Bronchial epithelial cell (primary cell): ENCODE data around the gene APBB2. TPM values are rescaled to one million over a fixed set of nuclear protein-coding genes. Genes with fewer than 3 reads are reported as not detected.

ENCODE experiments used
- DNase-seq: peaks from one replicate; pipeline ENCODE4 v3.0.0-alpha.2; 2010; ENCODE audit warnings: low read depth
- FAIRE-seq: peaks from 2 replicates; lab custom pipeline; 2011; peaks lifted over from hg19 to GRCh38; lab: Jason Lieb, UNC
- H3K27me3 ChIP-seq: 2 replicates; pipeline ENCODE4 v1.5.1; 2011; ENCODE audit warnings: low read length; ENCODE audit not compliant: control insufficient read depth, insufficient read depth
- H3K36me3 ChIP-seq: 2 replicates; pipeline ENCODE4 v1.5.1; 2011; ENCODE audit warnings: low read length; ENCODE audit not compliant: control insufficient read depth, insufficient read depth
- H3K4me3 ChIP-seq: 2 replicates; pipeline ENCODE4 v1.5.1; 2011; ENCODE audit warnings: mild to moderate bottlenecking, low read depth, low read length, control low read depth
- CTCF ChIP-seq: IDR thresholded peaks from 2 replicates; pipeline ENCODE4 v1.5.1; 2011; ENCODE audit warnings: mild to moderate bottlenecking, moderate library complexity, low read length, control low read depth, inconsistent platforms; ENCODE audit not compliant: insufficient read depth, severe bottlenecking
- total RNA-seq: library from RNA; depleted of rRNA; stranded (reverse); fragments of >200 nt; gene quantifications from 2 replicates; pipeline ENCODE4 v1.2.1, GENCODE V29; 2014

Gene APBB2
- total RNA-seq, 1 donor from 2014 or later, result 39.2 TPM

- H3K27me3 ChIP-seq, result no peaks in the 10 kb centered on the region
- H3K4me3 ChIP-seq, result no peak overlapping the region
- FAIRE-seq (no peak), DNase-seq (no peak)
- no peaks in the 10 kb centered on the region for H3K36me3 ChIP-seq
- no peak for TF ChIP-seq CTCF
Measured at GRCh38 chr4:41236508-41236907, 22.2 kb upstream of the APBB2 start.

DNA sequence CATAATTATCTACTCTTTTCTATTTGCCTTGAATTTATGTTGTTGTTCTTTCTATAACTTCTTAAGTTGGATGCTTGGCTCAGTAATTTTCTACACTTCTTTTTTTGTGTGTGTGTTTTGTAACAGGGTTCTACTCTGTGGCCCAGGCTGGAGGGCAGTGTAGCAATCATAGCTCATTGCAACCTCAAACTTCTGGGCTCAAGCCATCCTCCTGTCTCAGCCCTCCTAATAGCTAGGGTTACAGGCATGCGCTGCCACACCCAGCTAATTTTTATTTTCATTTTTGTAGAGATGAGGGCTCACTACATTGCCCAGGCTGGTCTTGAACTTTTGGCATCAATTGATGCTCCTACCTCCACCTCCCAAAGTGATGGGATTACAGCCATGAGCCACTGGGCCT is 21.7 kb upstream of the APBB2 start:
- TF ChIP-seq CTCF, result no peak
- no peaks in the 10 kb centered on the region for H3K27me3 ChIP-seq
- no peak for DNase-seq
- no peak for FAIRE-seq
- H3K4me3 ChIP-seq, result no peak overlapping the region
- H3K36me3 ChIP-seq, result no peaks in the 10 kb centered on the region

GRCh38 chr4:41232856-41233255 is 18.5 kb upstream of the APBB2 start:
- TF ChIP-seq CTCF, result no peak
- DNase-seq, result no peak
- no peak for FAIRE-seq
- Histone ChIP-seq H3K36me3 (no peaks in the 10 kb centered on the region), H3K4me3 (no peak overlapping the region), H3K27me3 (no peaks in the 10 kb centered on the region)

DNA sequence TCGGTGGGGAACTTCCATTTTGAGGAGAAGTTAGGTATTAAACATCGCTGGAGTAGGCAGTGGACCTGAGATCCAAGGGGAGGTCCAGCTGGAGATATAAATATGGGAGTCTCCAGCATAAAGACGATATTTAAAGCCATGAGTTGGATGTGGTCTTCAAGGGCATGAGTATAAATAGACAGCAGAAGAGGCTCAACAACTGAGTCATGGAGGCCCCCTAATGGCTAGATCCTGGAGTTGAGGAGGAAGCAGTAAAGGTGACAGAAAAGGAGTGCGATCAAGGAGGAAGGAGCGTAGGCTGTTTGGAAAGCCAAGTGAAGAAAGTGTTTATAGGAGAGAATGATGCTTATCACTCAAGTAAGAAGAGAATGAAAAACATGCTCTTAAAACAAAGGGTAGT is 18.1 kb upstream of the APBB2 start:
- no peak for DNase-seq
- H3K27me3 ChIP-seq, result no peaks in the 10 kb centered on the region
- no peak for TF ChIP-seq CTCF
- no peak for FAIRE-seq
- no peak overlapping the region for H3K4me3 ChIP-seq
- H3K36me3 ChIP-seq, result no peaks in the 10 kb centered on the region

DNA sequence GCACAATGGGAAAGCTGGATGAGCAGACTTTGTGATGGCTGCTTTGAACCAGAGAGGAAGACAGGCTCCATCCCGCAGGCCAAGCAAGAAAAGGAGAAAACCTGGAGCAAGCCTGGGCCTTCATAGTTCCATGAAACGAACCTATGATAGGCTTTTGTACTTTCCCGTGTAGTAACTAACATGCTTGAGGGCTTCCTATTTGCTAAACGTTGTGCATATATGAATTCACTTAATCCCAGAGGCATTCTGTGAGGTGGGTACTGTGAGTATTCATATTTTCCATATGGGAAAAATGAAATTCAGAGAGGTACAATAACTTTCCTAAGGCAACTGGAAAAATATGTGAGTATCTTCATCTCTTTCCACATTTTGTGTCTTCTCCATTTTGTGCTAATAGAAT is 13.6 kb upstream of the APBB2 start:
- DNase-seq (no peak), FAIRE-seq (no peak)
- TF ChIP-seq CTCF, result no peak
- Histone ChIP-seq H3K27me3 (no peaks in the 10 kb centered on the region), H3K36me3 (no peaks in the 10 kb centered on the region), H3K4me3 (no peak overlapping the region)

DNA sequence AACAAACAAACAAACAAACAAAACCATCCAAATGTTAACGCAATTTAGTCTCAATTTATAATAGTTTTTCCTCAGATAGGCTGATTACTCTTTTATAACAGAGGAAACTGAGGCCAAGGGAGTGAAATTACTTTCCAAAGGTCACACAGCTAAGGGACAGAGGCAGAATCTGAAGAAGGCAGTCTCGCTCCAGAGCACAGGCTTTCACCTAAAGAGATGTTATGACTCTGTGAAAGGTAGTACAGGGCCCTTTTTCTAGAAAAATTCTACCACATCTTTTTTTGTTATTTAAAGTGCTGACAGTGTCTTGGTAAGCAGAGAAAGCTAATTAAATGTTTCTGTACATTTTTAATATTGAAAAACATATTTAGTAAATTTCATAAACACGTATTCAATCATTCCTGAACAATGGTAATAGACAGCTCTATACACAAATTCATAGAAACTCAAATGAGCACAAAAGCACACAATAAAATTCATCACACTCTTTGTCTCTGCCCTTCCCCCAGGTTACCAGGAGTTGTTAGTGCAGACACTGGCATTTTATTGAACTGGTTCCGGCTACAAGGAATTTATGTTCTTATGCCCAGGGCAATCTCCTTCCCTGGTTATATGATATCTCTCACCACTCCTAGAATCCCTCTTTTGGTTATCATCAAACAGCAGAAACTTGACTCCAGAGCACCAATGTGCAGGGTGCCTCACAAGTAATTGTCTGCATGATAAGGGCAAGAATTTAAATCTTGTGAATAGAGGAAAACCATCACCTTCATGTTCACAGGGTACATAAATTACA is 7.7 kb upstream of the APBB2 start:
- no peak for FAIRE-seq
- no peak for TF ChIP-seq CTCF
- no peak for DNase-seq
- H3K27me3 ChIP-seq, result no peaks in the 10 kb centered on the region
- no peak overlapping the region for H3K4me3 ChIP-seq
- no peaks in the 10 kb centered on the region for H3K36me3 ChIP-seq
